C4-2B (cell line): Measurements from ENCODE around the gene CD48.

Experiments
- H3K27ac ChIP-seq: fragments of 450-650 bp; 2 replicates; pipeline ENCODE4 v1.5.1; 2017
- ZFX ChIP-seq: fragments of 450-650 bp; IDR thresholded peaks from 2 replicates; pipeline ENCODE4 v1.6.1; 2017
- TF ChIP-seq, protein P1 (sequence below): fragments of 450-650 bp; conservative IDR thresholded peaks from 2 replicates; pipeline ENCODE4 v1.5.1; 2017; ENCODE audit warnings: mild to moderate bottlenecking

CD48 gene

DNA sequence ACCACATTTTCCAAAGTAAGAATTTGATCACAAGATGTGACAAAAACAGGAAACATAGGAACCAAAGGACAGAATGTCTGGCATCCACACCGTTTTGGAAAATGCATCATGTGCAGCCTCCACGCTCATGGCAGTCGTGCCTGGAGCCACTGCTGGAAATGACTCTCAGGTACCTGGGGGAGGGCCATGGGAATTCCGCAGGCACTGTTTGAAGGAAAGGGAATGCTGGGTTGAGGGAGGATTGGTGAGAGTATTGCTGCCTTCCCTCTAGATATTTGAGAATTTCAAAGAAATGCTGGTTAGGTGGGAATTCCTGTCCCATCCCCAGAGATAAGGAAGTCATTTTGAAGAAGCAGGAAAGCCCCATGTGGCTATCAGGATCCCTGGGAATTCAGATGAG lies 75.5 kb downstream of the CD48 start:
- TF ChIP-seq, protein P1, sequence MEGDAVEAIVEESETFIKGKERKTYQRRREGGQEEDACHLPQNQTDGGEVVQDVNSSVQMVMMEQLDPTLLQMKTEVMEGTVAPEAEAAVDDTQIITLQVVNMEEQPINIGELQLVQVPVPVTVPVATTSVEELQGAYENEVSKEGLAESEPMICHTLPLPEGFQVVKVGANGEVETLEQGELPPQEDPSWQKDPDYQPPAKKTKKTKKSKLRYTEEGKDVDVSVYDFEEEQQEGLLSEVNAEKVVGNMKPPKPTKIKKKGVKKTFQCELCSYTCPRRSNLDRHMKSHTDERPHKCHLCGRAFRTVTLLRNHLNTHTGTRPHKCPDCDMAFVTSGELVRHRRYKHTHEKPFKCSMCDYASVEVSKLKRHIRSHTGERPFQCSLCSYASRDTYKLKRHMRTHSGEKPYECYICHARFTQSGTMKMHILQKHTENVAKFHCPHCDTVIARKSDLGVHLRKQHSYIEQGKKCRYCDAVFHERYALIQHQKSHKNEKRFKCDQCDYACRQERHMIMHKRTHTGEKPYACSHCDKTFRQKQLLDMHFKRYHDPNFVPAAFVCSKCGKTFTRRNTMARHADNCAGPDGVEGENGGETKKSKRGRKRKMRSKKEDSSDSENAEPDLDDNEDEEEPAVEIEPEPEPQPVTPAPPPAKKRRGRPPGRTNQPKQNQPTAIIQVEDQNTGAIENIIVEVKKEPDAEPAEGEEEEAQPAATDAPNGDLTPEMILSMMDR, result no peak
- no peak for TF ChIP-seq ZFX
- H3K27ac ChIP-seq, result no peak overlapping the region

DNA sequence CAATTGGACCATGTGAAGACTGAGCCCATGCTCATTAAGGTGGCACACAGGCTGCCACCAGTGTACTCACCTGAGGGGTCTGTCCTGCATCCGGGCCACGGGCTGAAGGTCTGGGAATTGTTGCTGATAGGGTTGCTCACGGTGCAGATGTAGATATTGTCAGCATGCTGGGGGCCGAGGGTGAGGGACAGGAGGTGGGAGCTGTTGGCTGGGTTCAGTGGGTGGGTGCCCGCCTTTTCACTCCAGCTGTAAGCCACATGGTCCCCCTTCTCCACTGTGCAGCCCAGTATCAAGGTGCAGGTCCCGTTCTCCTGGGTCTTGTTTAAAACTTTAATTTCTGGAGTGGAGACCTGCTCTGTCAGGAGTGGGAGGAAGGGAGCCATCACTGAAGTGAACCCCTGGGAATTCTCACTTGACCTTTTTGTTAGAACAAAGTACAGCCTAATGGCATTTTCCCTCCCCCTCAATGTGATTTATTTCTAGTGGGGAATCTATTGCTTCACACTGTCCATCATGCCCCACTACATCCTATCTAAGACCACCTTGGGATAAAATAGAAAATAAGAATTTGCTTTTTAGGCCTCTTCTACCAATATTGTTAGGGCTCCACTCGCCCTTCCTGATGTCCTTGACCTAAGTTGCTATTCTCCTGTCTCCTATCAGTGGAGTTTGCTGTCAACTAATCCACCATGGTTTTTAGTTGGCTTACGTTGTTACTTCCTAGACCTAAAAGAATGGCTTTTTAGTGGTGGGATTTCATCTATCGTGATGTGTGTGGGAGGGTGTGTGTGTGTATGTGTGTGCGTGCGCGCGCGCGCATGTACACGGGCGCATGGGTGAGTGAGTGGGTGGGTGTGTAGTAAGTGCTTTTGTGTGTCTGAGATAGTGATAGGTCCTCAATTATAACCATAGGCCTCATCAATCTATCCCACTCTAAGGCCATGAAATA lies 76.8 kb downstream of the CD48 start:
- no peak overlapping the region for H3K27ac ChIP-seq
- TF ChIP-seq, protein P1, result no peak
- TF ChIP-seq ZFX, result no peak

DNA sequence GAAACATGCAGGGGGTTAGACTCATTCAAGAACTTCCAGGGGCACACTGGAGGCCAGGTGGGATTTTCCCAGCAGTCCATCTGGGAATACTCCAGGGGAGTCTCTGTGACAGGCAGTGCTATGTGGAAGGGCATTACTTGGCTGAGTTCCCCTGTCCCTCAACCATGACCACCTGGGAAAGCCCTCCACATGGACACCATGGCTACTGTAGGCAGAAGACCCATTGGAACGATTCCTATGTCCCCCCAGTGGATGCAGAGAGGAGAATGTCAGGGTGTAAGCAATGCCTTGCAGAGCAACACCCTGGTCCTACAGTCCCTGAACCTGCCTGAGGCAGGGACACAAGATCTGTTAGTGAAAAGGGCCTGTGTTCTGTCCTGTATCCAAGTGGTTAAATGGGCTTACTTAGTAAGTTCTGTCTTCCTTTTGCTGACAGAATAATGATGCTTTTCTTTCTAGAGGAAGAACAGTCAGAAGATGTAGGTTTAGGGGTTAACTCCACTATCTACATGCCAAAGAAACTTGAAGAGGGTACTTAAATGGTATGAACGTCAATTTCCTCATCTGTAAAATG lies 78.2 kb downstream of the CD48 start:
- H3K27ac ChIP-seq, result no peak overlapping the region
- TF ChIP-seq, protein P1, result no peak
- TF ChIP-seq ZFX, result no peak

DNA sequence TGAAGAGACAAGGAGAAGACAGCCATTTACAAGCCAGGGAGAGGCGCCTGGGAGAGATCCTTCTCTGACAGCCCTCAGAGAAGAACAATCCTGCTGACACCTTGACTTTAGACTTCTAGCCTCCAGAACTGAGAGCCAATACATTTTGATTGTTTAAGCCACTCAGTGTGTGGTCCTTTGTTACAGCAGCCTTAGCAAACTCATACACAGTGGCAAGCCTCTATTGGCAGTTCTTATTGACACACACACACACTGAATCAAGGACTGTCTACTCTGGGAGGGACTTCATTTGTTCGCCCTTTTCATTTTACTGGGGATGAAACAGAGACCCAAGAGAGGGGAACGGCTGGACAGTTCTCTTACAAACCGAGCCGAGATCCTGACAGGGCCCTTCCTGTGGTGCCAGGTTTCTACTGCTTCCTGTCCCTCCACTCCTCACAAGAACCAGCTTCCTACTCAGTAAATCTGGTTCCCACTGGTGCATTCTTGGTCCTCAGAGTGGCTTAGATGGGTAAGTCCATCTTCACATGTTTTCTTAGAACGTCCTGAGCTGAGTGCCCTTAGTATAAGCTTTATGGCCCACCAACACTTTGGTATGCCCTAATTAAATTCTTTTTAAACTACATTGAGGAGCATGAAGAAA lies 79.5 kb downstream of the CD48 start:
- TF ChIP-seq, protein P1, result no peak
- TF ChIP-seq ZFX, result no peak
- H3K27ac ChIP-seq, result no peak overlapping the region

DNA sequence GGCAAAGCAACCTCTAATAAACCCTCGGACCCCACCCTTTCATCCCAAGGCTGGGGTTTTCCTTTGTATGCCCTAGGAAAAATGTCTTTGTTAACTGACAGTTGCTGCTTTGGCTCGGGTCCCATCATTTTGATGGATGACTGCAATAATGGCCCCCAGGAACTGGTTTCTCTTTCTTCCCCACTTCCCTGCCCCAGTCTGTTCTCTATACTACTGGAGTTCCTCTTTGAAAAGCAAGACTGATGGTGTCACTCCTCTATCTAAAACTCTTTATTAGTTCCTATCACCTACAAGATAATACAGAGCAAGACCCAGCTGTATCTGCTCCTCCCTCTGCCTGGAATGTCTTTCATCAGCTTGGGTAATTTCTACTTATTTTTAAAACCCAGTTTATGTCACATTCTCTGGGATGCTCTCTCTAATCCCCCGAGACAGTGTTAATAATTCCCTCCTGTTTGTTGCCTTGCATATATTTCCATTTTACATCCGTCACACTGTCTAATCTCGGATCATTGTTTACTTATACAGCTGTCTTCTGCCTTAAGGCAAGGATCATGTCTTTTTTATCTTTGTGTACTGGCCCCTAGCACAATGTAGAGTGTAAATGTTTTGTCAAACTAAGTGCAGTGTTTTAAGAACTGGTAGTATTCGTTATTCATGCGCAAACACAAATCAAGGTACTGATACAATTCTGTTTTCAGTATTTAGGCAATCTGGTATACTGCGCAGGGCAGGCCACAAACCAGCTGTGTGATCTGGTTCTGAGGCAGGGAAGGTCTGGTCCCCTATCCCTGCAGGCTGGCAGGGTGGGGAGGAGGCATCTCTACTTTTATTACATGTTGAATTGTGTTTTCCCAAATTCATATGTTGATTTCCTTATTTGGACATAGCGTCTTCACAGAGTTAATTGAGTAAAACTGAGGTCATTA lies 80.8 kb downstream of the CD48 start:
- no peak for TF ChIP-seq ZFX
- TF ChIP-seq, protein P1, result no peak
- H3K27ac ChIP-seq, result no peak overlapping the region

DNA sequence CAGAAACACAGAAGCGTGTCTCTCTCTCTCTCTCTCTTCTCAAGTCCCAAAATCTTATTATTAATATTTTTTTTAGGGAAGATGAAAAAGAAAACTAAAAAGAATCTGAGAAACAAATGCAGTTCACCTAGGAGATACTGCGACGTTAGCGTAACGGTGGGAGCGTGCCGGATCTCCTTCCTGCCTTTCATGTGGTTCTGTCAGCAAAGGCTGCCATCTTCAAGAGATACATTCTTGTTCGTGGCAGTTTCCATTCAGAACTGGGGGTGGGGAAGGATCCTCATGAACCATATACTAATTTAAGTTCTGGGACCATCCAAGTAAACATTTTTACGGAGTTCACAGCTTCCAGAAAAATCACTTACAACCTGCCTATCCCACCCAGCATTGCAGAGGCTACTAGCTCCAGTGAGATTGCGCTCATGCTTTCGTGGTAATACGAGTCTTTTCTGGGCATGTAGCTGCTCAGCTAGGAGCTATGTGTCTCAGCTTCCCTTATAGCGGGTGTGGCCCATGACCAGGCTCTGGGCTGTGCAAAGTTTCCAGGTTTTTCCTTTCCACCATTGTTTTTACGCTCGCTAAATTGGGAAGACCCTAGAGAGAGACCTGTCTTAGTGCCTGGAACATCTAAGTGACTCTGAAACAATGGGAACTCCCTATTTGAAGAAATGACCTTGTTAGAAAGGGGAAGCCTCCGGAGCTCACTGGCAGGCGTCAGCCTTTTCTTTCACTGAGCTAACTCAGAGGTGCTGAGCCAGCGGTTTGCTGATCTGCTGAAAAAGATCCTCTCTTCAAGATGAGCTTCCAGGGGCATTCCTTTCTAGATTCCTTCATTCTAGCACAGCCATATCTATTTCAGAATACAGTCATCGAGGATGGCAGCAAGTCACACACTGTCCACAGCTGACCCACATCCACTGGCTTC lies 82.1 kb downstream of the CD48 start:
- no peak overlapping the region for H3K27ac ChIP-seq
- TF ChIP-seq, protein P1, result no peak
- no peak for TF ChIP-seq ZFX
